Measurements from ENCODE around the gene DRC7.

DNA sequence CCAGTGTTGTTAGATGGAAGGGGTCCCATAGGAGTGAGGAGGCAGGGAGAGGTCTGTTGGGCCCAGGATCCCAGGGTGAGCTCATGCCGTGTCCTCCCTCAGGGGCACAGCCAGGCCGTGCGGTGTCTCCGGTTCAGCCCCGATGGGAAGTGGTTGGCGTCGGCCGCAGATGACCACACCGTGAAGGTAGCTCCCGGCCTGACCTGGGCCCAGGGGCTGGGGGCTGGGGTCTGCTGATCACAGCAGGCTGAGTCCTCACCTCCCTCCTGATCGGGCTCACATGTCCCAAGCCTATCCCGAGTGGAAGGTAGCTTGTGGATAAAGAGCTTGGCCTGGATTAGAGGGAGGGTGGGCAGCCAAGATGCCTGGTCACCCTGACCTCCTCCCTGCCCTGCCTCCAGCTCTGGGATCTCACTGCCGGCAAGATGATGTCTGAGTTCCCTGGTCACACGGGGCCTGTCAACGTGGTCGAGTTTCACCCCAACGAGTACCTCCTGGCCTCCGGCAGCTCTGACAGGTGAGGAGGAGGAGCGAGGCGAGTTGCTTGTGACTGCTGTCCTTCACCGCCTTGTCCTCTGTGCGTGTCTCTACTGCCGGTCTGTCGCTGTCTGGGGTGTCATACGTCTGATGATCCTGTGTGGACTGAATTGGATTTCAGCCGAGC lies 57.1 kb downstream of the DRC7 start:
- TF ChIP-seq GATA3 (IDR thresholded peaks at IDR 0.05; ENCODE audit: low read depth, low read length) (no peak), GATA2 (IDR thresholded peaks at IDR 0.05; ENCODE audit: low read depth, low read length) (no peak)

All from SH-SY5Y (cell line).